OCI-LY1 (cell line): Measurements from ENCODE around the gene GOLM1.

Experiments
- H2AFZ ChIP-seq: fragments of 200-600 bp; sonication (generic), shearing (Covaris generic); 2 replicates; pipeline ENCODE4 v1.6.0; 2014; ENCODE audit warnings: antibody characterized with exemption, mild to moderate bottlenecking, low read length
- H3F3A ChIP-seq: fragments of 200-600 bp; sonication (generic), shearing (Covaris generic); 2 replicates; pipeline ENCODE4 v1.6.0; 2014; ENCODE audit warnings: mild to moderate bottlenecking, antibody characterized with exemption, low read length, moderate library complexity; ENCODE audit not compliant: insufficient read depth
- H3K27ac ChIP-seq: fragments of 200-600 bp; sonication (generic); 2 replicates; pipeline ENCODE4 v1.5.1; 2014; ENCODE audit warnings: low read length, mixed run types, mild to moderate bottlenecking, low read depth; ENCODE audit not compliant: poor library complexity, severe bottlenecking
- H3K27me3 ChIP-seq: fragments of 200-600 bp; sonication (generic); 2 replicates; pipeline ENCODE4 v1.6.0; 2014; ENCODE audit warnings: antibody characterized with exemption, mild to moderate bottlenecking, low read length, moderate library complexity; ENCODE audit not compliant: insufficient read depth
- H3K36me3 ChIP-seq: fragments of 200-600 bp; sonication (generic); 2 replicates; pipeline ENCODE4 v1.6.1; 2014; ENCODE audit warnings: mild to moderate bottlenecking, antibody characterized with exemption, low read length, moderate library complexity, mixed read lengths; ENCODE audit not compliant: insufficient read depth
- H3K4me1 ChIP-seq: fragments of 200-600 bp; sonication (generic); 2 replicates; pipeline ENCODE4 v1.5.1; 2014; ENCODE audit warnings: mild to moderate bottlenecking, low read length, moderate library complexity; ENCODE audit not compliant: insufficient read depth, severe bottlenecking
- H3K4me2 ChIP-seq: fragments of 200-600 bp; sonication (generic), shearing (Covaris generic); 2 replicates; pipeline ENCODE4 v1.6.1; 2014; ENCODE audit warnings: low read length
- H3K4me3 ChIP-seq: fragments of 200-600 bp; sonication (generic); 2 replicates; pipeline ENCODE4 v1.5.1; 2014; ENCODE audit warnings: low read length, low read depth, mild to moderate bottlenecking, mixed read lengths; ENCODE audit not compliant: poor library complexity, severe bottlenecking
- H3K79me2 ChIP-seq: fragments of 200-600 bp; shearing (Covaris generic); 2 replicates; pipeline ENCODE4 v1.6.1; 2016; ENCODE audit warnings: mixed run types, low read length, mixed read lengths; ENCODE audit not compliant: insufficient read depth
- H3K9ac ChIP-seq: fragments of 200-600 bp; sonication (generic), shearing (Covaris generic); 2 replicates; pipeline ENCODE4 v1.6.1; 2014; ENCODE audit warnings: mild to moderate bottlenecking, low read length, mixed read lengths
- H3K9me2 ChIP-seq: fragments of 200-600 bp; sonication (generic), shearing (Covaris generic); 2 replicates; pipeline ENCODE4 v1.6.1; 2014; ENCODE audit warnings: low read depth, mild to moderate bottlenecking, low read length, mixed read lengths
- H3K9me3 ChIP-seq: fragments of 200-600 bp; shearing (Covaris generic); 2 replicates; pipeline ENCODE4 v1.6.1; 2014; ENCODE audit warnings: low read length, mixed read lengths
- H4K20me1 ChIP-seq: fragments of 200-600 bp; sonication (generic), shearing (Covaris generic); 2 replicates; pipeline ENCODE4 v1.6.0; 2016; ENCODE audit warnings: mild to moderate bottlenecking, low read length; ENCODE audit not compliant: insufficient read depth
- CTCF ChIP-seq: fragments of 200-600 bp; sonication (generic), shearing (Covaris generic); IDR thresholded peaks from 2 replicates; pipeline ENCODE4 v1.5.1; 2017; ENCODE audit warnings: mild to moderate bottlenecking, antibody characterized with exemption, low read length, moderate library complexity, mixed read lengths
- EZH2 ChIP-seq: fragments of 200-600 bp; sonication (generic), shearing (Covaris generic); IDR thresholded peaks from 2 replicates; pipeline ENCODE4 v1.8.0; 2017; ENCODE audit warnings: borderline replicate concordance, mixed run types, mild to moderate bottlenecking, antibody characterized with exemption, low read length, moderate library complexity, mixed read lengths

The GOLM1 gene

GRCh38 chr9:85995599-85995998, 103.8 kb downstream of the GOLM1 start:
- H3K79me2 ChIP-seq, result no peaks in the 10 kb centered on the region

GRCh38 chr9:85995097-85995496, 104.3 kb downstream of the GOLM1 start:
- TF ChIP-seq CTCF (no peak), EZH2 (no peak)
- no peak overlapping the region for H3K4me2 ChIP-seq
- no peak overlapping the region for H2AFZ ChIP-seq
- H3K9ac ChIP-seq, result no peak overlapping the region
- H3K9me2 ChIP-seq, result no peaks in the 10 kb centered on the region
- H3K9me3 ChIP-seq, result no peaks in the 10 kb centered on the region
- no peak overlapping the region for H3K4me3 ChIP-seq
- no peak overlapping the region for H3K27ac ChIP-seq
- no peaks in the 10 kb centered on the region for H3F3A ChIP-seq
- H3K27me3 ChIP-seq, result no peaks in the 10 kb centered on the region
- H3K4me1 ChIP-seq, result no peaks in the 10 kb centered on the region
- H3K79me2 ChIP-seq, result no peaks in the 10 kb centered on the region
- no peaks in the 10 kb centered on the region for H4K20me1 ChIP-seq
- 0 out of 2 replicates have a peak, but pooled peaks cover 7% of the 10 kb centered on the region for H3K36me3 ChIP-seq

More at GRCh38 chr9:85995599-85995998, 103.8 kb downstream of the GOLM1 start:
- no peaks in the 10 kb centered on the region for H3K27me3 ChIP-seq
- no peak overlapping the region for H3K27ac ChIP-seq
- H4K20me1 ChIP-seq, result no peaks in the 10 kb centered on the region
- 0 out of 2 replicates have a peak, but pooled peaks cover 7% of the 10 kb centered on the region for H3K36me3 ChIP-seq
- no peaks in the 10 kb centered on the region for H3K9me2 ChIP-seq
- H3K9me3 ChIP-seq, result no peaks in the 10 kb centered on the region
- no peak overlapping the region for H2AFZ ChIP-seq
- TF ChIP-seq EZH2 (no peak), CTCF (no peak)
- no peaks in the 10 kb centered on the region for H3F3A ChIP-seq
- H3K9ac ChIP-seq, result no peak overlapping the region
- no peak overlapping the region for H3K4me2 ChIP-seq
- H3K4me3 ChIP-seq, result no peak overlapping the region
- H3K4me1 ChIP-seq, result no peaks in the 10 kb centered on the region

- Histone ChIP-seq H3F3A (no peaks in the 10 kb centered on the region), H3K79me2 (no peaks in the 10 kb centered on the region), H2AFZ (no peak overlapping the region), H3K27ac (no peak overlapping the region), H3K36me3 (0 out of 2 replicates have a peak, but pooled peaks cover 7% of the 10 kb centered on the region), H3K27me3 (no peaks in the 10 kb centered on the region), H3K9me2 (no peaks in the 10 kb centered on the region), H3K4me2 (no peak overlapping the region), H3K4me1 (no peaks in the 10 kb centered on the region), H3K9me3 (no peaks in the 10 kb centered on the region), H4K20me1 (no peaks in the 10 kb centered on the region), H3K4me3 (no peak overlapping the region), H3K9ac (no peak overlapping the region)
- TF ChIP-seq CTCF (no peak), EZH2 (no peak)
Measured at GRCh38 chr9:85994191-85994590, 105.2 kb downstream of the GOLM1 start.
